ENCODE measurements around the gene COL6A3.

DNA sequence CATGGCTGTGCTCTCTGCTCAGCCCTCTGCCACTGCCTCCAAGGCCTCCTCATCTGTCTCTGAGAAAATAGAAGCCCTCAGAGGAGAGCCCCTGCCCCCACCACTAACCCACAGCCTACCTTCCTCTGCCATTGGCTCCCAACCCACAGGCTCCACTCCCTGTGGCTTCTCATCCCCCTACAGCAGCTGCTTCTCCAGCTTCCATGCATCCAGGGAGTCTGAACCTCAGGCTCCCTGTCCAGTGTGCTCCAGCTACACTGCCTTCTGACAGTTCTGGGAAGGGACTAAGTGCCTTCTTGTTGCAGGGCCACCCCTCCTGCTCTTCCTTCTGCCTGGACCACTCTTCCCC lies 29.3 kb downstream of the COL6A3 start:
- TF ChIP-seq CTCF (IDR thresholded peaks at IDR 0.05; ENCODE audit: low read depth, low read length, poor library complexity, severe bottlenecking) (no peak), EZH2phosphoT487 (IDR thresholded peaks at IDR 0.05; ENCODE audit: borderline replicate concordance, low read length) (no peak)

Data from DOHH2 (cell line).